H9 (cell line): ENCODE results near the gene LZIC. TPM values are rescaled to one million over a fixed set of nuclear protein-coding genes. Genes with fewer than 3 reads are reported as not detected.

Experiments used
- DNase-seq: peaks from one replicate; pipeline ENCODE4 v3.0.0-alpha.2; 2017
- H2AFZ ChIP-seq: one replicate; pipeline ENCODE4 v1.6.1; 2013; ENCODE audit warnings: mild to moderate bottlenecking, low read length, control low read depth, moderate library complexity
- H2AK5ac ChIP-seq: 2 replicates; pipeline ENCODE4 v1.6.1; 2013; ENCODE audit warnings: low read length, control low read depth, mixed read lengths; ENCODE audit not compliant: insufficient read length
- H2BK120ac ChIP-seq: one replicate; pipeline ENCODE4 v1.6.1; 2013; ENCODE audit warnings: low read depth, mild to moderate bottlenecking, low read length, control low read depth, inconsistent platforms; ENCODE audit not compliant: poor library complexity, severe bottlenecking
- H2BK12ac ChIP-seq: 2 replicates; pipeline ENCODE4 v1.6.1; 2013; ENCODE audit warnings: low read length, control low read depth, mixed read lengths, low read depth; ENCODE audit not compliant: insufficient read length
- H2BK15ac ChIP-seq: 2 replicates; pipeline ENCODE4 v1.6.1; 2013; ENCODE audit warnings: low read depth, low read length, control low read depth
- H2BK20ac ChIP-seq: one replicate; pipeline ENCODE4 v1.6.1; 2013; ENCODE audit warnings: low read depth, mild to moderate bottlenecking, low read length, control low read depth, inconsistent platforms; ENCODE audit not compliant: poor library complexity, severe bottlenecking
- H2BK5ac ChIP-seq: 2 replicates; pipeline ENCODE4 v1.6.1; 2013; ENCODE audit warnings: low read length, control low read depth, mixed read lengths; ENCODE audit not compliant: insufficient read length
- H3K14ac ChIP-seq: 2 replicates; pipeline ENCODE4 v1.6.1; 2013; ENCODE audit warnings: low read length, control low read depth; ENCODE audit not compliant: insufficient read depth
- H3K18ac ChIP-seq: 2 replicates; pipeline ENCODE4 v1.6.1; 2013; ENCODE audit warnings: low read depth, mild to moderate bottlenecking, mixed read lengths, low read length, control low read depth; ENCODE audit not compliant: insufficient read length
- H3K23ac ChIP-seq: 2 replicates; pipeline ENCODE4 v1.6.1; 2013; ENCODE audit warnings: low read length, control low read depth, mixed read lengths, low read depth; ENCODE audit not compliant: insufficient read length
- H3K23me2 ChIP-seq: 2 replicates; pipeline ENCODE4 v1.6.1; 2013; ENCODE audit warnings: low read depth, mild to moderate bottlenecking, mixed read lengths, low read length, control low read depth; ENCODE audit not compliant: insufficient read length, poor library complexity, severe bottlenecking
- H3K27ac ChIP-seq: 2 replicates; pipeline ENCODE4 v1.5.1; 2013; ENCODE audit warnings: low read length, control low read depth, mixed read lengths, low read depth; ENCODE audit not compliant: insufficient read length
- H3K27me3 ChIP-seq: 2 replicates; pipeline ENCODE4 v1.6.1; 2013; ENCODE audit warnings: low read length, control low read depth, inconsistent platforms; ENCODE audit not compliant: insufficient read depth
- H3K4ac ChIP-seq: 2 replicates; pipeline ENCODE4 v1.6.1; 2013; ENCODE audit warnings: low read depth, mild to moderate bottlenecking, control low read depth, inconsistent platforms, low read length, moderate library complexity
- H3K4me1 ChIP-seq: 2 replicates; pipeline ENCODE4 v1.6.1; 2013; ENCODE audit warnings: low read length, control low read depth, inconsistent platforms; ENCODE audit not compliant: insufficient read depth
- H3K4me2 ChIP-seq: 2 replicates; pipeline ENCODE4 v1.6.1; 2013; ENCODE audit warnings: low read length, control low read depth, mixed read lengths; ENCODE audit not compliant: insufficient read length, insufficient read depth
- H3K56ac ChIP-seq: 2 replicates; pipeline ENCODE4 v1.6.1; 2013; ENCODE audit warnings: low read depth, mild to moderate bottlenecking, mixed read lengths, low read length, control low read depth; ENCODE audit not compliant: insufficient read length
- H3K79me1 ChIP-seq: 2 replicates; pipeline ENCODE4 v1.6.1; 2013; ENCODE audit warnings: low read depth, mild to moderate bottlenecking, moderate library complexity, low read length, control low read depth, inconsistent platforms; ENCODE audit not compliant: insufficient read depth, poor library complexity, severe bottlenecking
- H3K79me2 ChIP-seq: 2 replicates; pipeline ENCODE4 v1.6.1; 2013; ENCODE audit warnings: low read length, control low read depth, inconsistent platforms; ENCODE audit not compliant: insufficient read depth
- H3K9ac ChIP-seq: 2 replicates; pipeline ENCODE4 v1.6.1; 2013; ENCODE audit warnings: low read length, control low read depth, mixed read lengths; ENCODE audit not compliant: insufficient read length; ENCODE audit errors: extremely low read depth
- H3K9me3 ChIP-seq: one replicate; pipeline ENCODE4 v1.6.1; 2013; ENCODE audit warnings: low read depth, low read length, inconsistent platforms; ENCODE audit not compliant: control insufficient read depth
- H3T11ph ChIP-seq: one replicate; pipeline ENCODE4 v1.6.1; 2013; ENCODE audit warnings: mild to moderate bottlenecking, low read length, control low read depth, inconsistent platforms
- H4K20me1 ChIP-seq: one replicate; pipeline ENCODE4 v1.6.1; 2013; ENCODE audit not compliant: control insufficient read depth, insufficient read length, insufficient read depth
- H4K5ac ChIP-seq: 2 replicates; pipeline ENCODE4 v1.6.1; 2013; ENCODE audit warnings: low read depth, mild to moderate bottlenecking, mixed read lengths, low read length, control low read depth; ENCODE audit not compliant: insufficient read length
- H4K8ac ChIP-seq: replicated peaks from 2 replicates; pipeline ENCODE4 v1.6.1; 2013; ENCODE audit warnings: low read length, control low read depth, mixed read lengths, low read depth; ENCODE audit not compliant: insufficient read length
- H4K91ac ChIP-seq: 2 replicates; pipeline ENCODE4 v1.6.1; 2013; ENCODE audit warnings: low read depth, mild to moderate bottlenecking, moderate library complexity, mixed read lengths, low read length, control low read depth; ENCODE audit not compliant: insufficient read length
- H3K27ac Mint-ChIP-seq, 3 experiments: 2 replicates in 2 of 3; 3 replicates in 1 of 3; pipeline ENCODE4 v1.8.0; 2020 to 2021; ENCODE audit warnings: mixed read lengths in 3 of 3, mild to moderate bottlenecking in 1 of 3, moderate library complexity in 1 of 3
- H3K27me3 Mint-ChIP-seq: 2 replicates; pipeline ENCODE4 v1.8.0; 2021; ENCODE audit warnings: low read depth, mild to moderate bottlenecking, moderate library complexity, mixed read lengths
- H3K36me3 Mint-ChIP-seq, 3 experiments: 2 replicates in 2 of 3; 3 replicates in 1 of 3; pipeline ENCODE4 v1.8.0; 2020 to 2021; ENCODE audit warnings: low read depth in 3 of 3, mixed read lengths in 3 of 3; ENCODE audit not compliant: insufficient read depth in 1 of 3
- H3K4me1 Mint-ChIP-seq, 2 experiments: 2 replicates each; pipeline ENCODE4 v1.8.0; 2020; ENCODE audit warnings: mixed read lengths in 2 of 2
- H3K4me3 Mint-ChIP-seq, 2 experiments: 2 replicates in 1 of 2; 3 replicates in 1 of 2; pipeline ENCODE4 v1.8.0; 2020 to 2021; ENCODE audit warnings: mild to moderate bottlenecking in 2 of 2, mixed read lengths in 2 of 2, moderate library complexity in 1 of 2
- H3K9me3 Mint-ChIP-seq, 2 experiments: 2 replicates in 1 of 2; 3 replicates in 1 of 2; pipeline ENCODE4 v1.8.0; 2020; ENCODE audit warnings: mild to moderate bottlenecking in 2 of 2, mixed read lengths in 2 of 2, moderate library complexity in 1 of 2
- CTCF ChIP-seq: fragments of 200-600 bp; sonication (generic); conservative IDR thresholded peaks from 3 replicates; pipeline ENCODE4 v1.8.0; 2021; ENCODE audit warnings: antibody characterized with exemption, mild to moderate bottlenecking
- WGBS: extraction: QIAGEN DNeasy Blood & Tissue Kit; methylation state at CpG from one replicate; pipeline ENCODE4 v1.1.7; 2013; ENCODE audit warnings: missing lambda C conversion rate, low lambda C conversion rate, mixed read lengths; ENCODE audit not compliant: insufficient read length; ENCODE audit errors: extremely low coverage; 5-methylcytosine and 5-hydroxymethylcytosine counted together
- total RNA-seq: library from RNA; stranded (reverse); gene quantifications from 2 replicates; pipeline ENCODE4 v1.2.1, GENCODE V29; 2021

The LZIC gene
- total RNA-seq, 1 experiment from 2014 or later, result 22.9 TPM

GRCh38 chr1:9909234-9910046 is 33.8 kb downstream of the LZIC start:
- Histone ChIP-seq H4K20me1 (no peaks in the 10 kb centered on the region), H3K23me2 (peaks cover 12% of the 10 kb centered on the region), H2BK120ac (no peak overlapping the region), H3K14ac (peak overlapping the region; percentile 58), H3K9me3 (no peaks in the 10 kb centered on the region), H3K79me1 (no peaks in the 10 kb centered on the region), H4K8ac (no peak overlapping the region), H3K4ac (no peak overlapping the region), H3K4me2 (peak overlapping the region; percentile 84), H3K9ac (peak overlapping the region; percentile 57), H3K27ac (no peak overlapping the region), H2BK5ac (no peak overlapping the region), H3K23ac (no peak overlapping the region), H3T11ph (no peak overlapping the region), H2AK5ac (no peak overlapping the region), H2BK12ac (no peak overlapping the region), H4K5ac (no peak overlapping the region), H3K18ac (no peak overlapping the region), H3K4me1 (0 out of 2 replicates have a peak, but pooled peaks cover 2% of the 10 kb centered on the region), H3K27me3 (no peaks in the 10 kb centered on the region), H2BK20ac (no peak overlapping the region), H2BK15ac (no peak overlapping the region), H3K56ac (no peak overlapping the region), H4K91ac (no peak overlapping the region), H3K79me2 (peaks cover 2% of the 10 kb centered on the region; the same call in 1 of the 2 replicates), H2AFZ (no peak overlapping the region)
- Mint-ChIP-seq H3K27ac (peak overlapping the region; percentile 42 to 90 (median 79); a peak in 6 of 7 replicates), H3K9me3 (no peaks in the 10 kb centered on the region), H3K36me3 (no peaks in the 10 kb centered on the region; a peak in 1 of 7 replicates), H3K4me1 (peaks cover 25 to 38% of the 10 kb centered on the region in 2 experiments), H3K27me3 (no peaks in the 10 kb centered on the region; the same call in 1 of the 2 replicates), H3K4me3 (peak overlapping the region; percentile 86 to 95)
- no peak for DNase-seq
- WGBS, result no CpG with 5 or more reads among the region's 47 CpGs
- no peak for TF ChIP-seq CTCF
